ENCODE measurements around the gene BEND6.

Gene BEND6

GRCh38 chr6:57075092-57075491 lies 120.2 kb downstream of the BEND6 start:
- H3K4me3 ChIP-seq (replicated peaks; ENCODE audit: low read depth, low read length), result no peak overlapping the region
- no peak for TF ChIP-seq CTCF (IDR thresholded peaks at IDR 0.05; ENCODE audit: low read length, missing control alignments)
- no peak for DNase-seq (ENCODE audit: low read depth)

Data from fibroblast of pulmonary artery (primary cell).